ES-I3 (cell line): ENCODE results near the gene FAM20C.
"Not testable (repeated sequence)": the region's sequence is repeated elsewhere in the genome, so short reads cannot be mapped to it uniquely, and the experiment has no call there.

Experiments used
- H3K36me3 ChIP-seq: 2 replicates; pipeline ENCODE4 v1.6.1; 2013; ENCODE audit warnings: mild to moderate bottlenecking, low read length, control low read depth, moderate library complexity; ENCODE audit not compliant: insufficient read depth
- H3K4me1 ChIP-seq: 2 replicates; pipeline ENCODE4 v1.6.1; 2013; ENCODE audit warnings: mild to moderate bottlenecking, control low read depth, low read length; ENCODE audit not compliant: insufficient read depth
- H3K9ac ChIP-seq: 2 replicates; pipeline ENCODE4 v1.6.1; 2013; ENCODE audit warnings: low read depth, mild to moderate bottlenecking, low read length, moderate library complexity
- H3K9me3 ChIP-seq: 2 replicates; pipeline ENCODE4 v1.6.1; 2013; ENCODE audit warnings: mild to moderate bottlenecking, low read length, moderate library complexity; ENCODE audit not compliant: control insufficient read depth, insufficient read depth

Gene FAM20C

DNA sequence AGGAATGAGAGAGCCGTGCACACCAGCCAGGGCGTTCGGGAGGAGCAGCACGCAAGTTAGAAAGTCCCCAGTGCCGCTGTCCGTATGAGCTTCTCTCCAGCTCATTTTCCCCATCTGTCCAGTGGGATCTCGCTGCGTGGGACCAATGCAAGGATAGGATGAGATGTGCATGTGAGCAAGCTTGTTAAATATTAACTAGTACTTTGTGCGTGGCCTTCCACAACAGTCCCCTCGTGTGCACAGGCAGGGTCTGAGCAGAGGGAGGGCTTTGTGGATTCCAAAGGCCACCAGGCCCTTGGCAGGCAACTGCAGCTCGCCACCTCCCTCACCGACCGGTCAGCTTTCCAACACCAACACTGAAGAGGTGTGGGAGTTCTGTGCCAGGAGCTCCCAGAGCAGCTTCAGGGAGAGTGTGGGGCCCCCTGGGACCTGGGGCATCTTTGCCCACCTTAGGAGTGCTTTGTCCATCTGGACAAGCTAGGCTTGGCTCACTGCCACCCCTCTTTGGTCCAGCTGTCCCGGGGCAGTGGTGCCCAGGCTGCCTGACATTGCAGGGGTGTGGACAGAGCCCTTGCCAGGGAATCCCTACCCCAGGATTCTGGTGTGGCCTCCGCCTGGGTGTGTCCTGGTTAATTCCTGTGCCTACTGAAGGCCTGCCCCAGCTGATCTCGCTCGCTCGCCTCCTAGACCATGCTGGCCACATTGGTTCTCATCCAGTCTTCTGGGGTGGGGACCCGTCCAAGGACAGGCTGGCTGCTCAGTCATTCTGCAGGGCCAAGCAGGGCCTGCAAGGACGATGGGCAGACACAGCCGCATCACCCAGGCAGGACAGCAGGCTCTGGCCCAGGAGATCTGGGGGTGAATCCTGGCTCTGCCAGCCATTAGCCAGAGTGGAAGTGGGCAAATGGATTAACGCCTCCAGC lies 5.3 kb downstream of the FAM20C start:
- no peak overlapping the region for H3K9ac ChIP-seq
- no peaks in the 10 kb centered on the region; the same call in 1 of the 2 replicates for H3K36me3 ChIP-seq
- no peaks in the 10 kb centered on the region for H3K4me1 ChIP-seq
- no peaks in the 10 kb centered on the region for H3K9me3 ChIP-seq

DNA sequence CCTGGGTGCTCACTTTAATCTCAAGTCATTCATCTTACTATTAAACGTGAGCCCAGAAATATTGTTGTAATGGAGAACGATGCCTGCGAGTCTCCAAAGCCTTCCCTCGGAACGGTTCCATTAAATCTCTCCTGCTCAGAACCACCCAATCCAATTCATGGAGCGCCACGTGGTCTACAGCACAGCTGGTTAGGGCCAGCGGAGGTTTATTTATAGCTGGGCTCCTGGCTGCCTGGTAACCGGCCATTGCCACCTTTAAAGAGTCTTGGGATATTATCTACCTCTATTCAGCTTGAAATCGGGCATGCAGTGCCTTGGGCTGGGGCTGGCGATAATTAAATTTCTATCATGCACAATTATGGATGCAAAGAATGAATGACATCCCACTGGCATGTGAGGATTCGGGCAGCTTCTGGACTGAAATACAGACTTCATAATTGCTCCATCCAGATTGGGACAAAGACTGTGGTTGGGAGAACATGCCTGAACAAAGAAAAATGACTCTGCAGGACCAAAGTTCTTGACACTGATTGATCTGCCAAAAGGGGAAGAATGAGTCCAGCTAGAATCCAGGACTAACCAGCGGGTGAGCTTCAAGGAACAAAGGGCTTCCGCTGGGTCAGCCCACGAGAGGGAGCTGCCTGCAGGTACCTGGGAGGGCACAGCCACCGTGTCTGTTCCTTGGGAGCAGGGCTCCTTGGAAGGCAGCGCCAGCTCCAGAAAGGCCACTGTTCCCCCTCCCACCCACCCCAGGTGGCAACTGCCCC lies 7.3 kb downstream of the FAM20C start:
- Histone ChIP-seq H3K4me1 (no peaks in the 10 kb centered on the region), H3K9me3 (no peaks in the 10 kb centered on the region), H3K9ac (no peak overlapping the region), H3K36me3 (no peaks in the 10 kb centered on the region; the same call in 1 of the 2 replicates)

GRCh38 chr7:200290-200689 lies 7.9 kb downstream of the FAM20C start:
- Histone ChIP-seq H3K9me3 (no peaks in the 10 kb centered on the region), H3K9ac (no peak overlapping the region), H3K4me1 (no peaks in the 10 kb centered on the region), H3K36me3 (no peaks in the 10 kb centered on the region; the same call in 1 of the 2 replicates)

DNA sequence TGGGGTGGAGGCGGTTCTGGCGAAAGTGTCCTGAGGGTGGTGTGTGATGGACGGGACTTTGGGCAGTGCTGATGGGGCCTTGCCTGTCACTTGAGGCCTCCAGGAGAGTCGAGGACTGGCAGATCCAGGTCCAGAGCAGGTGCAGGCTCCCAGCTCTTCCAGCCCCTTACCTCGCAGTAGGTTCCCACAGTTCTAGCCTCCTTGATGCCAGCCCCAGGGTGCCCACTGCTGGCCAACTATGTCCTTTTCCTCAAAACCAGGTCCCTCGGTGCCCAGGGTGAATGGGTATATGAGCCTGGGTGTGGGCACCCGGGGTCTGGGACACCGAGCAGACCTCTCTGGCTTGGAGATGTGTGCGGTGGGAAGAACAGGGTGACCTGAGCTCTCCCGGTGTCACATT lies 8.3 kb downstream of the FAM20C start:
- H3K9me3 ChIP-seq, result no peaks in the 10 kb centered on the region
- no peaks in the 10 kb centered on the region; the same call in 1 of the 2 replicates for H3K36me3 ChIP-seq
- H3K4me1 ChIP-seq, result no peaks in the 10 kb centered on the region
- no peak overlapping the region for H3K9ac ChIP-seq

DNA sequence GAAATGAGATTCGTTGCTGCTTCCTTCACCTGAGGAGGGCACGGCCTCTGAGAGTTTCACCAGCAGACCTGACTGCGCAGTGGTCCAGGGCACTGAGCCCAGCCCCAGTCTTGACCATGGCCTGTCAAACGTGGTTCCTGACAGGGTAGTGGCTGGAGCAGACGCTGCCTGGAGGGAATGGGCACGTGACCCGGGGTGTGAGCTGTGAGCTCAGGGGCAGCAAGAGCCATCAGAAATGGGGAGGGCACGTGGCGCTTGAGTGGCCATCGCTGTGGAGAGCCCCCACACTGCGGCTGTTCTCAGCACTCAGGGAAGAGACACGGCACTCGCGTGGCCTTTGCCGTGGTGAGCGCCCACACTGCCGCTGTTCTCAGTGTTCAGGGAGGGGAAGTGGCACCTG lies 12.0 kb downstream of the FAM20C start:
- Histone ChIP-seq H3K9ac (no peak overlapping the region), H3K36me3 (no peaks in the 10 kb centered on the region; the same call in 1 of the 2 replicates), H3K9me3 (no peaks in the 10 kb centered on the region), H3K4me1 (no peaks in the 10 kb centered on the region)

DNA sequence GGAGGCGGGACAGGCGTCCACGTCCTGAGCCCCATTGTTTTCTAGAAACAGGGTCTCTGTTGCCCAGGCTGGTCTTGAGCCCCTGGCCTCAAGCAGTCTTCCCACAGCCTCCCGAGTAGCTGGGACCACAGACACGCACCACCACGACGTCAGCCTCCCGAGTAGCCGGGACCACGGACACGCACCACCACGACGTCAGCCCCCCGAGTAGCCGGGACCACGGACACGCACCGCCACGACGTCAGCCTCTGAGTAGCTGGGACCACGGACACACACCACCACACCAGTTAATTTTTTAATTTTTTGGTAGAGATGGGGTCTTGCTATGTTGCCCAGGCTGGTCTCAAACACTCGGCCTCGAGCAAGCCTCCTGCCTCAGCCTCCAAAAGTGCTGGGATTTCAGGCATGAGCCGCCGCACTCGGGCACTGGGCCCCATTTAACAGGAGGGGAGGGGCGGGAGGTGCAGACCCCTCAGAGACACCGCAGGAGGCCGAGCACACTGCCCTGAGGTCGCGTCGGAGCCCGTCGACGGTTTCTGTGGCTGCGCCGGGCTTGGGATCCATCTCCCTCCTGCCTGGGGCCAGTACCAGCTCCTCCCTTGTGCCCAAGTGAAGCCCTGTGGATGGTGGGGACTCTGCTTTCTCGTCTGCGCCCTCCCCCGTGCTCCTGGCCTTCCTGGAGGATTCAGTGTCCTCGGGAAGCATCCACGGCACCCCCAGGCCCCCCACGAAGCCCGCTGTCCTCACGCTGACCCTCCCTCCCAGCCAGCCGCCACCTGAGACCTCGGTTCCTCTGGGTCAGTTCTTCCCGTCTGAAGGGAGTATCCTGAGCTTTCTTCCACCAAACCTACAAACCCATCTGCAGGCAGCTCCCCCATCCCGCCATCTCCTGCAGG lies 13.0 kb downstream of the FAM20C start:
- H3K4me1 ChIP-seq, result no peaks in the 10 kb centered on the region
- no peaks in the 10 kb centered on the region for H3K36me3 ChIP-seq
- H3K9me3 ChIP-seq, result no peaks in the 10 kb centered on the region
- no peak overlapping the region for H3K9ac ChIP-seq

DNA sequence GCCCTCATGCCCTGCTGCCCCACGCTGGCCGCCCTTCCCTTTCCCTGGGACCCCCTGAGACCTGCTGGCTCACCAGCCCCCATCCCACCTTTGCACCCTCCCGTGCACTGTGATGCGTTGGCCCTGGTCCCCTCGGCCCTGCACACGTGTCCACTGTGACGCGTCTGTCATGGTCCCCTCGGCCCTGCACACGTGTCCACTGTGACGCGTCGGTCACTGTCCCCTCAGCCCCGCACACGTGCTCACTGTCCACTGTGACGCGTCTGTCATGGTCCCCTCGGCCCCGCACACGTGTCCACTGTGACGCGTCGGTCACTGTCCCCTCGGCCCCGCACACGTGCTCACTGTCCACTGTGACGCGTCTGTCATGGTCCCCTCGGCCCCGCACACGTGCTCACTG lies 14.0 kb downstream of the FAM20C start:
- H3K36me3 ChIP-seq, H3K9ac ChIP-seq, H3K4me1 ChIP-seq, H3K9me3 ChIP-seq: not testable (repeated sequence)

- H3K36me3 ChIP-seq, result no peaks in the 10 kb centered on the region
- no peaks in the 10 kb centered on the region for H3K4me1 ChIP-seq
- no peaks in the 10 kb centered on the region for H3K9me3 ChIP-seq
- H3K9ac ChIP-seq, result no peak overlapping the region
Observed at GRCh38 chr7:207418-208129, 15.2 kb downstream of the FAM20C start.

DNA sequence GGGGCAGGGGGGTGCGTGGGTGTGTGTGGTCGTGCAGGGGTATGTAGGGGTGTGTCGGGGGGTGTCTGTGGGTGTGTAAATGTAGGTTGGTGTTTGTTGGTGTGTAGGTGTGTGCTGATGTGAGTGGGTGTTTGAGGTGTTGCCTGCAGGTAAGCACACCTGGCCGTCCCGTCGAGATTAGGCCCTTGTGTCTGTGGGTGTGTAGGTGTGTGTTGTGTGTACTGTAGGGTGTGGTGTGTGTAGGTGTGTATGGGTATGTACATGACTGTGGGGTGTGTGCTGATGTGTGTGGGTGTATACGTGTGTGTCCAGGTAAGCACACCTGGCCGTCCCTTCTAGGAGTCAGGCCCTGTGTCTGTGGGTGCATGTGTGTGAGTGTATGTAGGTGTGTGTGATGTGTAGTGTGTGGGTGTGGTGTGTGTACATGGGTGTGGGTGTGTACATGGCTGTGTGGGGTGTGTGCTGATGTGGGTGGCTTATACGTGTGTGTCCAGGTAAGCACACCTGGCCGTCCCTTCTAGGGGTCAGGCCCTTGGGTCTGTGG lies 15.8 kb downstream of the FAM20C start:
- H3K4me1 ChIP-seq, result no peaks in the 10 kb centered on the region
- H3K36me3 ChIP-seq, result no peaks in the 10 kb centered on the region
- no peak overlapping the region for H3K9ac ChIP-seq
- no peaks in the 10 kb centered on the region for H3K9me3 ChIP-seq

GRCh38 chr7:208816-209215 lies 16.4 kb downstream of the FAM20C start:
- Histone ChIP-seq H3K9ac (no peak overlapping the region), H3K9me3 (no peaks in the 10 kb centered on the region), H3K4me1 (no peaks in the 10 kb centered on the region), H3K36me3 (no peaks in the 10 kb centered on the region)

- H3K9ac ChIP-seq, result no peak overlapping the region
- no peaks in the 10 kb centered on the region for H3K9me3 ChIP-seq
- H3K4me1 ChIP-seq, result no peaks in the 10 kb centered on the region
- no peaks in the 10 kb centered on the region for H3K36me3 ChIP-seq
Observed at GRCh38 chr7:209416-209815, 17.0 kb downstream of the FAM20C start.

- Histone ChIP-seq H3K9ac (no peak overlapping the region), H3K9me3 (no peaks in the 10 kb centered on the region), H3K36me3 (no peaks in the 10 kb centered on the region), H3K4me1 (no peaks in the 10 kb centered on the region)
Observed at GRCh38 chr7:209906-210305, 17.5 kb downstream of the FAM20C start.

GRCh38 chr7:210401-210925 lies 18.1 kb downstream of the FAM20C start:
- Histone ChIP-seq H3K9ac (no peak overlapping the region), H3K4me1 (no peaks in the 10 kb centered on the region), H3K36me3 (no peaks in the 10 kb centered on the region), H3K9me3 (no peaks in the 10 kb centered on the region)
